NB4 (cell line): ENCODE measurements around the gene ENOSF1.

Experiments used
- POLR2A ChIP-seq: IDR thresholded peaks from 2 replicates; pipeline ENCODE4 v1.6.1; 2011; ENCODE audit warnings: mild to moderate bottlenecking; ENCODE audit not compliant: insufficient read length; ENCODE audit errors: extremely low read depth
- TF ChIP-seq, protein P1 (sequence below): IDR thresholded peaks from one replicate; pipeline ENCODE4 v1.5.1; 2012; ENCODE audit warnings: low read depth, low read length

DNA sequence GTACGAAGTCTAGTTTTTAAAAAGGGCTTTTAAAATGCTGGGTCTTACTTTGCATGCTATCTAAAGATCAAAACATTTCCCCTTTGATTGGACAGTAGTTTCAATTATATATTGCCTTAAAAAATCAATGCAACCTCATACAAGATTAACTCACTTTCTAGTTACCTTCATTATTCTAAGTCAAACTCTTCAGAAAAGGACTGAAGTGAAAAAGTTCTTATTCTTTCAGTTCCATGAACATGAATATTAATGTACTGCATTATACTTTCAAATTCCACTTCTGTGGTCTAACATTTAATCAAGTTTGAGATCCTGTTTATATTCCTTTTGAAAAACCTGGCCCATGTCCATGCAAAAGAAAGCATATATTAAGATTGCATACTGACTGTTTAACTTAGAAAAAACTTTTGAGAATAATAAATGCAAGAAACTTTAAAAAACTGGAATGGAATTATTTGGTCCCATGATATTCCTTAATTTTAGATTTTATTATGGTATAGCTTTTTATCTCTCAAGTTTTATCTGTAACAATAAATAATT is 11.2 kb upstream of the ENOSF1 start:
- TF ChIP-seq, protein P1, sequence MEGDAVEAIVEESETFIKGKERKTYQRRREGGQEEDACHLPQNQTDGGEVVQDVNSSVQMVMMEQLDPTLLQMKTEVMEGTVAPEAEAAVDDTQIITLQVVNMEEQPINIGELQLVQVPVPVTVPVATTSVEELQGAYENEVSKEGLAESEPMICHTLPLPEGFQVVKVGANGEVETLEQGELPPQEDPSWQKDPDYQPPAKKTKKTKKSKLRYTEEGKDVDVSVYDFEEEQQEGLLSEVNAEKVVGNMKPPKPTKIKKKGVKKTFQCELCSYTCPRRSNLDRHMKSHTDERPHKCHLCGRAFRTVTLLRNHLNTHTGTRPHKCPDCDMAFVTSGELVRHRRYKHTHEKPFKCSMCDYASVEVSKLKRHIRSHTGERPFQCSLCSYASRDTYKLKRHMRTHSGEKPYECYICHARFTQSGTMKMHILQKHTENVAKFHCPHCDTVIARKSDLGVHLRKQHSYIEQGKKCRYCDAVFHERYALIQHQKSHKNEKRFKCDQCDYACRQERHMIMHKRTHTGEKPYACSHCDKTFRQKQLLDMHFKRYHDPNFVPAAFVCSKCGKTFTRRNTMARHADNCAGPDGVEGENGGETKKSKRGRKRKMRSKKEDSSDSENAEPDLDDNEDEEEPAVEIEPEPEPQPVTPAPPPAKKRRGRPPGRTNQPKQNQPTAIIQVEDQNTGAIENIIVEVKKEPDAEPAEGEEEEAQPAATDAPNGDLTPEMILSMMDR = no peak
- no peak for TF ChIP-seq POLR2A
